ENCODE measurements around the gene VPS51. TPM values are rescaled to one million over a fixed set of nuclear protein-coding genes. Genes with fewer than 3 reads are reported as not detected.

VPS51 gene
- total RNA-seq, 6 experiments from 2014 or later, result 41.5 to 170 (median 50.2) TPM

Small RNAs within 50 kb of the gene (microRNA-seq; reads per million reads assigned to microRNA genes)
- gene MIR6751, result 0 to 0.58 reads per million in 2 donors

Small RNAs within 50 kb of the gene (small RNA-seq; reads per million reads assigned to genes)
- gene HIGD1AP10 (0 reads per million in 2 experiments), gene PDCL2P2 (0 reads per million in 2 experiments), gene RNU2-23P (0.39 reads per million in 2 experiments)

Other genes with a start within 250 kb of the VPS51 start
- gene EHD1, start 217.6 kb upstream of the VPS51 start, total RNA-seq, result 10 to 100 TPM; 18.8 to 36.1 (median 26.3) TPM
- gene ATG2A, start 179.0 kb upstream of the VPS51 start, total RNA-seq, result 10 to 100 TPM; 26.4 to 42.9 (median 32.2) TPM
- gene PPP2R5B, start 171.5 kb upstream of the VPS51 start, total RNA-seq, result 10 to 100 TPM in 1 of 6 experiments, 1 to 10 TPM in 5; 6.8 to 12.6 (median 8.9) TPM
- under 1 TPM in 1 of 6 experiments, not detected in 5; 0.46 TPM for gene GPHA2, start 160.3 kb upstream of the VPS51 start, total RNA-seq
- gene MAJIN, start 124.1 kb upstream of the VPS51 start, total RNA-seq, result under 1 TPM in 2 of 6 experiments, not detected in 4; 0.33 to 0.86 TPM
- gene BATF2, start 99.2 kb upstream of the VPS51 start, total RNA-seq, result 1 to 10 TPM; 1.9 to 2.5 (median 2.3) TPM
- gene ARL2, start 82.1 kb upstream of the VPS51 start, total RNA-seq, result 10 to 100 TPM in 3 of 6 experiments, 1 to 10 TPM in 3; 7.3 to 26.2 (median 10.0) TPM
- 10 to 100 TPM in 1 of 6 experiments, 1 to 10 TPM in 5; 6.4 to 10.3 (median 8.7) TPM for gene SNX15, start 68.8 kb upstream of the VPS51 start, total RNA-seq
- 10 to 100 TPM in 2 of 6 experiments, 1 to 10 TPM in 4; 4.2 to 13.8 (median 5.8) TPM for gene SAC3D1, start 55.0 kb upstream of the VPS51 start, total RNA-seq
- 1 to 10 TPM in 5 of 6 experiments, under 1 TPM in 1; 0.83 to 3.5 (median 1.4) TPM for gene NAALADL1, start 37.7 kb upstream of the VPS51 start, total RNA-seq
- gene CDCA5, start 12.2 kb upstream of the VPS51 start, total RNA-seq, result 1 to 10 TPM in 3 of 6 experiments, under 1 TPM in 3; 0.31 to 2.3 (median 1.0) TPM
- gene ZFPL1, start 12.0 kb upstream of the VPS51 start, total RNA-seq, result 10 to 100 TPM; 15.4 to 22.4 (median 18.0) TPM
- gene TM7SF2, start 15.7 kb downstream of the VPS51 start, total RNA-seq, result 100 to 1,000 TPM in 1 of 6 experiments, 10 to 100 TPM in 5; 25.6 to 112 (median 37.8) TPM
- 10 to 100 TPM in 2 of 6 experiments, 1 to 10 TPM in 4; 4.9 to 15.7 (median 6.2) TPM for gene ZNHIT2, start 21.5 kb downstream of the VPS51 start, total RNA-seq
- gene FAU, start 25.9 kb downstream of the VPS51 start, total RNA-seq, result 100 to 1,000 TPM; 287 to 472 (median 343) TPM
- gene MRPL49, start 26.1 kb downstream of the VPS51 start, total RNA-seq, result 10 to 100 TPM; 26.3 to 51.7 (median 28.4) TPM
- gene SYVN1, start 38.3 kb downstream of the VPS51 start, total RNA-seq, result 100 to 1,000 TPM in 4 of 6 experiments, 10 to 100 TPM in 2; 73.0 to 120 (median 109) TPM
- gene SPDYC, start 74.0 kb downstream of the VPS51 start, total RNA-seq, result 1 to 10 TPM in 2 of 6 experiments, under 1 TPM in 2, not detected in 2; 0.49 to 1.8 (median 0.87) TPM
- 100 to 1,000 TPM in 1 of 6 experiments, 10 to 100 TPM in 5; 55.7 to 124 (median 83.1) TPM for gene CAPN1, start 85.7 kb downstream of the VPS51 start, total RNA-seq
- 1 to 10 TPM; 1.8 to 8.4 (median 3.5) TPM for gene POLA2, start 165.7 kb downstream of the VPS51 start, total RNA-seq
- gene CDC42EP2, start 218.7 kb downstream of the VPS51 start, total RNA-seq, result 1 to 10 TPM in 4 of 6 experiments, under 1 TPM in 2; 0.55 to 3.4 (median 2.3) TPM
- 10 to 100 TPM; 11.1 to 21.7 (median 19.4) TPM for gene DPF2, start 237.6 kb downstream of the VPS51 start, total RNA-seq